ENCODE data around the gene ZNF516. TPM values are rescaled to one million over a fixed set of nuclear protein-coding genes. Genes with fewer than 3 reads are reported as not detected.

The ZNF516 gene
- total and polyA plus RNA-seq, 7 experiments from 2014 or later = 1.9 to 60.4 (median 21.7) TPM

DNA sequence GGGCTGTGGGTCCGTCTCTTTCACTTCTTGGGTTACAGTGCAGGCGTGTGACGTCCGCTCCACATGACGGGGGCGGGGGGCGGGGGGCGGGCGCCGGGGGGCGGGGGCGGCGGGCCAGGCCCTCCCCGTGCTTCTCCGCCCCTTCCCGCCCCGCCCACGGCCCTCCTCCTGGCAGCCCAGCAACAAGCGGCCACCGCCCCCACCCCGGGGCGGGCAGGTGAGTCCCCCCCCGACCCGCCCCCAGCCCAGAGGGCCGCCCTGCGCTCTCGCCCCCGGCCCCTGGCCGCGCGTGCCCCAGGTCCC lies 3.6 kb downstream of the ZNF516 start:
- peaks cover 8 to 9% of the 10 kb centered on the region in 2 donors for H3K4me1 ChIP-seq (ENCODE audit: control insufficient read depth in 2 of 2, insufficient read depth in 2 of 2, low read length in 2 of 2)
- peak overlapping the region; percentile 87 for H3K4me3 ChIP-seq (ENCODE audit: low read length)
- peak overlapping the region in 4 of 9 donors; percentile 49 to 95 (median 76) for H3K27ac Mint-ChIP-seq
- H3K9me3 Mint-ChIP-seq = peaks cover 0 to 1% (median 0%) of the 10 kb centered on the region in 11 donors
- H3K27me3 ChIP-seq (ENCODE audit: control insufficient read depth in 2 of 2, insufficient read depth in 2 of 2, low read length in 2 of 2) = no peaks in the 10 kb centered on the region
- CTCF ChIA-PET = no interaction called here
- peak; percentile 35 to 81 (median 49) for DNase-seq
- POLR2A ChIA-PET = no interaction called here
- intact Hi-C loops (cut with micrococcal nuclease) = loop anchor here (2.0 to 10.0 kb wide), 11 partner anchors 15 to 1994 kb away; partner anchors contain the start of genes CNDP2 (in 1 of the 2), PTGR3 (in 1 of the 2) and ZNF407 (in 1 of the 2)
- H3K4me3 Mint-ChIP-seq = peak overlapping the region; percentile 94 to 96 (median 95)
- H3K36me3 Mint-ChIP-seq = peaks cover 0 to 4% (median 0%) of the 10 kb centered on the region in 5 donors
- H3K36me3 ChIP-seq (ENCODE audit: control insufficient read depth in 2 of 3, insufficient read depth in 3 of 3, low read length in 3 of 3) = no peaks in the 10 kb centered on the region
- peaks cover 31 to 56% (median 47%) of the 10 kb centered on the region in 7 donors for H3K4me1 Mint-ChIP-seq
- no peaks in the 10 kb centered on the region for H3K9me3 ChIP-seq (ENCODE audit: control insufficient read depth in 2 of 3, low read length in 3 of 3)
- peaks cover 0 to 76% (median 0%) of the 10 kb centered on the region in 5 donors for H3K27me3 Mint-ChIP-seq
- peak; percentile 57 for ATAC-seq
- H3K27ac ChIP-seq (ENCODE audit: low read depth, low read length) = peak overlapping the region; percentile 65

DNA sequence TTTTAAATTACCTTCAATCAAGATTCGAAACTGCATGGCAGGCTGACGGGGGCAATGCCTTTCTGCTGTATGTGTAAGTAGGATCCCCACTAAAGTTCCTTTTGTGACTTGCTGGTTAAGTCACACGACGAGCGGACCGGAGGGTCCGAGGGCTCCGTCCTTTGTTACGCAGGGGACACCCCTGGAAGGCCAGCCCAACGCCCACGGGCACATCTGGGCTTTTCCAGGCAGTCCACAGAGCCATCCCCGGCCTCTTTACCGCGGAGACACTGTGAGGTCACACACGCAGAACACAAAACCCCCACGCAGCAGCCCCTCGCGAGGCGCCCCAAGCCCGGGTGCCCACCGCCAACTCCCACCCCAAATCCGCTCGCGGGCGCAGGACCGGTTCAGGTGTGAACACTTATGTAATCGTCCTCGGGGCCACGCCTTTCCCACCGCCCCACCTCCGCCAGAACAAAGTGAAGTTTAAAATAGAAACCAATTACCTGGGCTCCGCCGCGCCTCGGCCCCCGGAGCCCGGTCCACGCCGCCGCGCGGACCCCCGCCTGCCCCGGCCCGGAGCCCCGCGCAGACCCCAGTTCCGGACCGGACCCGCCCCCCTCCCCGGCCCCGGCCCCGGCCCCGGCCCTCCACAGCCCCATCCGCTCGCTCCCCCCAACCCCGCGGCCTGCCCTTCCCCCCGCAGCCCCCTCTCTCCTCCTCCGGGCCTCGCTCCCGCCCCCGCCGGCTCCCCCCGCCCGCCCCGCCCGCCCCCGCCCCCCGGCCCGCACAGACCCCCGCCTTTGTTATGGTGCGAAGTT lies 4.2 kb downstream of the ZNF516 start:
- H3K36me3 ChIP-seq (ENCODE audit: control insufficient read depth in 2 of 3, insufficient read depth in 3 of 3, low read length in 3 of 3) = no peaks in the 10 kb centered on the region
- H3K4me1 Mint-ChIP-seq = peaks cover 32 to 52% (median 49%) of the 10 kb centered on the region in 7 donors
- H3K27me3 Mint-ChIP-seq = peaks cover 0 to 74% (median 0%) of the 10 kb centered on the region in 5 donors
- peak overlapping the region; percentile 86 to 97 (median 94) for H3K4me3 Mint-ChIP-seq
- H3K9me3 Mint-ChIP-seq = peaks cover 0 to 1% (median 0%) of the 10 kb centered on the region in 11 donors
- no peaks in the 10 kb centered on the region for H3K9me3 ChIP-seq (ENCODE audit: control insufficient read depth in 2 of 3, low read length in 3 of 3)
- H3K27ac Mint-ChIP-seq = peak overlapping the region; percentile 62 to 95 (median 91)
- ChIA-PET CTCF (no interaction called here), POLR2A (interaction anchor here (0.6 to 1.2 kb wide), 3 partner anchors 9 to 422 kb away, joined by 3 to 4 read pairs (median 3); no protein-coding TSS in a partner anchor)
- peaks cover 0 to 4% (median 0%) of the 10 kb centered on the region in 5 donors for H3K36me3 Mint-ChIP-seq
- H3K4me3 ChIP-seq (ENCODE audit: low read length) = peak overlapping the region; percentile 62
- H3K27me3 ChIP-seq (ENCODE audit: control insufficient read depth in 2 of 2, insufficient read depth in 2 of 2, low read length in 2 of 2) = no peaks in the 10 kb centered on the region
- ATAC-seq (peak; percentile 47), DNase-seq (peak in 8 of 9 donors; percentile 41 to 77 (median 70))
- intact Hi-C loops (cut with micrococcal nuclease) = loop anchor here (2.0 to 10.0 kb wide), 11 partner anchors 14 to 1994 kb away; partner anchors contain the start of genes CNDP2 (in 1 of the 2), PTGR3 (in 1 of the 2) and ZNF407 (in 1 of the 2)
- peaks cover 8 to 9% of the 10 kb centered on the region in 2 donors for H3K4me1 ChIP-seq (ENCODE audit: control insufficient read depth in 2 of 2, insufficient read depth in 2 of 2, low read length in 2 of 2)
- H3K27ac ChIP-seq (ENCODE audit: low read depth, low read length) = peak overlapping the region; percentile 66

DNA sequence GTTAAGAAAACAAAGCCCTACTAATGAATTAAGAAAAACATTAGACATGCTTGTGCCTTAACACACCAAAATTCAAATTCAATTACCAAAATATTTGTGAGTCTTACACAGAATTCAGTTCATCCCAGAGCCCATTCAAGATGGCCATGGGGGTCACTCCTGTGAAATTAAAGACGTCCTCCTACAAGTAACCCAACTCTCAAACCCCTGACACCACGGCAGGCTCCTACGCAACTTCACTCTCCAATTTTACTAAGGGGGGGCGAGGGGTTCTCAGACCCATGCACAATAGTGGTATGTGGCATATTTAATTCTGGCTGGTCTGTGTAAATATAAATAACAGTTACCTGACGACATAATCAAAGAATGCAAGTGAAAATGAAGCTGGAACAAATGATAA lies 5.0 kb downstream of the ZNF516 start:
- POLR2A ChIA-PET = interaction anchor here (0.6 to 1.2 kb wide), 3 partner anchors 8 to 423 kb away, joined by 3 to 4 read pairs (median 3); no protein-coding TSS in a partner anchor

DNA sequence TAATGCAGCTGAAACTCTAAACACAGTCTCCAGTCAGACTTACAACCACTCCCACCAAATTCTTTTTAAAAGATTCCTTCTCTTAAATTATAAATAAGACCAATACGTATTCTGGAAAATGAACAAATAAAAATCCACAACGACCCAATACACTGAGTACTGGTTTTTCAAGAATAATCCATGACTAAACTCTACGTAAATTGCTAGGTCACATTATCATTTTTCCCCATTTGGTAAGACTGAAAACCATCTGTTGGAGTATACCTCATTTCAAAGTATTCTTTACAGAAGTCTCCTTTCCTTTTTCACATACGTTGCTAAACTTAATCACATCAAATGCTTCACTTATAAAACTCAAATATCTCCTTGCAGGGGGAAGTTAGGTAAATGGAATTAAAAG lies 6.0 kb downstream of the ZNF516 start:
- Histone ChIP-seq H3K36me3 (ENCODE audit: control insufficient read depth in 2 of 3, insufficient read depth in 3 of 3, low read length in 3 of 3) (no peaks in the 10 kb centered on the region), H3K27ac (ENCODE audit: low read depth, low read length) (no peak overlapping the region), H3K27me3 (ENCODE audit: control insufficient read depth in 2 of 2, insufficient read depth in 2 of 2, low read length in 2 of 2) (no peaks in the 10 kb centered on the region), H3K4me3 (ENCODE audit: low read length) (no peak overlapping the region), H3K9me3 (ENCODE audit: control insufficient read depth in 2 of 3, low read length in 3 of 3) (no peaks in the 10 kb centered on the region), H3K4me1 (ENCODE audit: control insufficient read depth in 2 of 2, insufficient read depth in 2 of 2, low read length in 2 of 2) (peaks cover 8 to 9% of the 10 kb centered on the region in 2 donors)
- ChIA-PET CTCF (no interaction called here), POLR2A (interaction anchor here (0.7 kb wide), 1 partner anchor 77 kb away, joined by 3 read pairs; no protein-coding TSS in a partner anchor)
- Mint-ChIP-seq H3K4me3 (peak overlapping the region in 2 of 10 donors; percentile 45 to 96), H3K27me3 (peaks cover 0 to 69% (median 0%) of the 10 kb centered on the region in 5 donors), H3K36me3 (peaks cover 0 to 4% (median 0%) of the 10 kb centered on the region in 5 donors), H3K27ac (peak overlapping the region in 2 of 9 donors; percentile 9 to 32), H3K9me3 (peaks cover 0 to 1% (median 0%) of the 10 kb centered on the region in 11 donors), H3K4me1 (peaks cover 29 to 63% (median 54%) of the 10 kb centered on the region in 7 donors)
- ATAC-seq = no peak
- no peak for DNase-seq
- intact Hi-C loops (cut with micrococcal nuclease) = no loop called here

More for the DNA sequence above, 5.0 kb downstream of the ZNF516 start:
- peaks cover 0 to 72% (median 0%) of the 10 kb centered on the region in 5 donors for H3K27me3 Mint-ChIP-seq
- H3K4me1 ChIP-seq (ENCODE audit: control insufficient read depth in 2 of 2, insufficient read depth in 2 of 2, low read length in 2 of 2) = peaks cover 8 to 9% of the 10 kb centered on the region in 2 donors
- DNase-seq (no peak), ATAC-seq (no peak)
- intact Hi-C loops (cut with micrococcal nuclease) = loop anchor here (2.0 to 10.0 kb wide), 11 partner anchors 13 to 1993 kb away; partner anchors contain the start of genes CNDP2 (in 1 of the 2), PTGR3 (in 1 of the 2) and ZNF407 (in 1 of the 2)
- no peak overlapping the region for H3K27ac ChIP-seq (ENCODE audit: low read depth, low read length)
- peaks cover 33 to 58% (median 52%) of the 10 kb centered on the region in 7 donors for H3K4me1 Mint-ChIP-seq
- H3K9me3 Mint-ChIP-seq = peaks cover 0 to 1% (median 0%) of the 10 kb centered on the region in 11 donors
- H3K27me3 ChIP-seq (ENCODE audit: control insufficient read depth in 2 of 2, insufficient read depth in 2 of 2, low read length in 2 of 2) = no peaks in the 10 kb centered on the region
- peak overlapping the region in 7 of 9 donors; percentile 32 to 95 (median 88) for H3K27ac Mint-ChIP-seq
- CTCF ChIA-PET = no interaction called here
- H3K4me3 ChIP-seq (ENCODE audit: low read length) = no peak overlapping the region
- peaks cover 0 to 4% (median 0%) of the 10 kb centered on the region in 5 donors for H3K36me3 Mint-ChIP-seq
- H3K9me3 ChIP-seq (ENCODE audit: control insufficient read depth in 2 of 3, low read length in 3 of 3) = no peaks in the 10 kb centered on the region
- peak overlapping the region; percentile 86 to 97 (median 94) for H3K4me3 Mint-ChIP-seq
- no peaks in the 10 kb centered on the region for H3K36me3 ChIP-seq (ENCODE audit: control insufficient read depth in 2 of 3, insufficient read depth in 3 of 3, low read length in 3 of 3)

- peaks cover 0 to 60% (median 0%) of the 10 kb centered on the region in 5 donors for H3K27me3 Mint-ChIP-seq
- POLR2A ChIA-PET = interaction anchor here (0.7 kb wide), 1 partner anchor 76 kb away, joined by 3 read pairs; no protein-coding TSS in a partner anchor
- peaks cover 4 to 8% of the 10 kb centered on the region in 2 donors for H3K4me1 ChIP-seq (ENCODE audit: control insufficient read depth in 2 of 2, insufficient read depth in 2 of 2, low read length in 2 of 2)
- H3K27ac Mint-ChIP-seq = peak overlapping the region in 1 of 9 donors; percentile 67
- peaks cover 0 to 2% (median 0%) of the 10 kb centered on the region in 3 experiments for H3K36me3 ChIP-seq (ENCODE audit: control insufficient read depth in 2 of 3, insufficient read depth in 3 of 3, low read length in 3 of 3)
- intact Hi-C loops (cut with micrococcal nuclease) = no loop called here
- H3K4me1 Mint-ChIP-seq = peaks cover 20 to 60% (median 45%) of the 10 kb centered on the region in 7 donors
- no peak overlapping the region for H3K27ac ChIP-seq (ENCODE audit: low read depth, low read length)
- no peaks in the 10 kb centered on the region for H3K9me3 ChIP-seq (ENCODE audit: control insufficient read depth in 2 of 3, low read length in 3 of 3)
- H3K9me3 Mint-ChIP-seq = peaks cover 0 to 1% (median 0%) of the 10 kb centered on the region in 11 donors
- CTCF ChIA-PET = no interaction called here
- H3K36me3 Mint-ChIP-seq = peaks cover 0 to 12% (median 0%) of the 10 kb centered on the region in 5 donors
- H3K4me3 ChIP-seq (ENCODE audit: low read length) = no peak overlapping the region
- H3K27me3 ChIP-seq (ENCODE audit: control insufficient read depth in 2 of 2, insufficient read depth in 2 of 2, low read length in 2 of 2) = no peaks in the 10 kb centered on the region
- ATAC-seq (no peak), DNase-seq (no peak)
- peak overlapping the region in 1 of 10 donors; percentile 69 for H3K4me3 Mint-ChIP-seq
Observed at GRCh38 chr18:76488190-76488589, 6.9 kb downstream of the ZNF516 start.

DNA sequence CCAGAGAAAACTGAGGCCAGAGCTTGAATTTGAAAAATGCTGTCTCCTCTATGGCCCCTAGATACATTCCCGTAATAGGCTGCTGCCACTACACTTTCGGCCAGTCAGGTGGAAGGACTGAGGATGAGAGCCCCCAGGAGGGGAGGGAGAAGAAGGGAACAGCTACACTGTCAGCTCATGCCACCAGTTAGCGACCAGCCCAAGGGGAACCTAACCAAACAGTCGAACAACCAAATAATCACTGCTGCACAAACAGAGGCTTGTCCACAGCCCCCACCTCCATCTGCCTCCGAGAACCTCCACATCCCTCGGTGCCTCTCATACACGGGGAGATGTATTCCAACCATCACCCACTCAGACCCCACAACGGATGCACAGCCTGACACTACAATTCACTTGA lies 7.3 kb downstream of the ZNF516 start:
- Histone ChIP-seq H3K4me3 (ENCODE audit: low read length) (no peak overlapping the region), H3K27ac (ENCODE audit: low read depth, low read length) (no peak overlapping the region), H3K27me3 (ENCODE audit: control insufficient read depth in 2 of 2, insufficient read depth in 2 of 2, low read length in 2 of 2) (no peaks in the 10 kb centered on the region), H3K36me3 (ENCODE audit: control insufficient read depth in 2 of 3, insufficient read depth in 3 of 3, low read length in 3 of 3) (peaks cover 0 to 3% (median 0%) of the 10 kb centered on the region in 3 experiments), H3K9me3 (ENCODE audit: control insufficient read depth in 2 of 3, low read length in 3 of 3) (no peaks in the 10 kb centered on the region), H3K4me1 (ENCODE audit: control insufficient read depth in 2 of 2, insufficient read depth in 2 of 2, low read length in 2 of 2) (peaks cover 4 to 8% of the 10 kb centered on the region in 2 donors)
- POLR2A ChIA-PET = interaction anchor here (0.6 kb wide), 1 partner anchor 13 kb away, joined by 3 read pairs; no protein-coding TSS in a partner anchor
- H3K36me3 Mint-ChIP-seq = peaks cover 0 to 12% (median 0%) of the 10 kb centered on the region in 5 donors
- CTCF ChIA-PET = no interaction called here
- peaks cover 16 to 60% (median 45%) of the 10 kb centered on the region in 7 donors for H3K4me1 Mint-ChIP-seq
- peaks cover 0 to 1% (median 0%) of the 10 kb centered on the region in 11 donors for H3K9me3 Mint-ChIP-seq
- H3K27me3 Mint-ChIP-seq = peaks cover 0 to 57% (median 0%) of the 10 kb centered on the region in 5 donors
- DNase-seq (no peak), ATAC-seq (no peak)
- intact Hi-C loops (cut with micrococcal nuclease) = no loop called here
- H3K4me3 Mint-ChIP-seq = peak overlapping the region in 1 of 10 donors; percentile 69
- H3K27ac Mint-ChIP-seq = peak overlapping the region in 1 of 9 donors; percentile 67

All from naive thymus-derived CD4-positive, alpha-beta T cell (primary cell).